GM12801 (cell line): Measurements from ENCODE around the gene KAT2A.

Source experiments
- TF ChIP-seq, protein P1 (sequence below): IDR thresholded peaks from one replicate; pipeline ENCODE4 v1.5.1; 2011; ENCODE audit warnings: control low read depth; ENCODE audit not compliant: insufficient read length; ENCODE audit errors: extremely low read depth

The KAT2A gene

DNA sequence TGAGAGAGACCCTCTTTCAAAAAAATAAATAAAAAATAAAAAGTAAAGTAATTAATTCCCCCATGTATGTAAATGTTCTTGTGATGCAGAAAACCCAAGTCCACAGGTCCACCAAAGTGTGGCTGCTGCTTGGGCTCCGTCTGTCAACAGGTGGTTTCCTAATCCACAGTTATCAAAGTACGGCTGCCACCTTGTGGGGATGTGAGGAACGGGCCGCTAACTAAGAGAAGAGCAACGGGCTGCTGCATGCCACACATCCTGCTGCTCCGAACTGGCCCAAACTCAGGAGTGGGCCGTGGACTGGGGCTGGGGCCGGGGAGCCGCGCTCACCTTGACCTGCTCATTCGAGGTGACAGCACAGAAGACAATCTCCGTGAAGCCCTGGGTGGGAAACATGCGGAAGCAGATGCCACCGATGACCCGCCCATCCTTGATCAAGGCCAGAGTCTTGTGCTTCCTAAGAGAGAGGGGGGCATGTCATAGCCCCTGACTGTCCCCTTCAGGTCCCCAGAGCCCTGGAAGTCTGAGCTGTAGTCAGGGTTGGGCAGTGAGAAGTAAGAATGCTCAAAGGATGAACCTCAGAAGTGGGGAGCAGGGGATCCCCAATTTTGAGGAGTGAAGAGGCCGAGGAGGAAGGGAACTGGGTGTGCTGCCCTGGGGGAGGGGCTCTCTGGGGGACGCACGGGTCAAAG, 4.3 kb downstream of the KAT2A start:
- TF ChIP-seq, protein P1, sequence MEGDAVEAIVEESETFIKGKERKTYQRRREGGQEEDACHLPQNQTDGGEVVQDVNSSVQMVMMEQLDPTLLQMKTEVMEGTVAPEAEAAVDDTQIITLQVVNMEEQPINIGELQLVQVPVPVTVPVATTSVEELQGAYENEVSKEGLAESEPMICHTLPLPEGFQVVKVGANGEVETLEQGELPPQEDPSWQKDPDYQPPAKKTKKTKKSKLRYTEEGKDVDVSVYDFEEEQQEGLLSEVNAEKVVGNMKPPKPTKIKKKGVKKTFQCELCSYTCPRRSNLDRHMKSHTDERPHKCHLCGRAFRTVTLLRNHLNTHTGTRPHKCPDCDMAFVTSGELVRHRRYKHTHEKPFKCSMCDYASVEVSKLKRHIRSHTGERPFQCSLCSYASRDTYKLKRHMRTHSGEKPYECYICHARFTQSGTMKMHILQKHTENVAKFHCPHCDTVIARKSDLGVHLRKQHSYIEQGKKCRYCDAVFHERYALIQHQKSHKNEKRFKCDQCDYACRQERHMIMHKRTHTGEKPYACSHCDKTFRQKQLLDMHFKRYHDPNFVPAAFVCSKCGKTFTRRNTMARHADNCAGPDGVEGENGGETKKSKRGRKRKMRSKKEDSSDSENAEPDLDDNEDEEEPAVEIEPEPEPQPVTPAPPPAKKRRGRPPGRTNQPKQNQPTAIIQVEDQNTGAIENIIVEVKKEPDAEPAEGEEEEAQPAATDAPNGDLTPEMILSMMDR: no peak

DNA sequence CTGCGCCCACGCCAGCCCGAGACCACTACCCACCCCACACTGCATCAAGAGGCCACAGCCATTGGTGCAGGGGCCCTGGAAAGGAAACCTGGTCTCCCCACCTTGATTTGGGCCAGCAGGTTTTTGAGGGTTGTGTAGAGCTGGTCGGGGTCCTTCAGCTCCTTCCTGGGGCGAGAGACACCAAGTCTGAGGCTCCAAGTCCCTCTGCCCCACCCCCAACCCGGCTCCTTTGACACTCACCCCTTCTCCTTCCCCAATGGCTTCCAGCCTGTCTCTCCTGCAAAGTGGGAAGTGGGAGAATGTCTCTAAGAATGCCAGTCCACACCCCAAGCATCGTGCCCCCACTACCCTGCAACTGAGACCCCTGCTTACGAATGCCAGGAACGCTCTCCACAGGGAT, 7.0 kb downstream of the KAT2A start:
- TF ChIP-seq, protein P1: no peak

DNA sequence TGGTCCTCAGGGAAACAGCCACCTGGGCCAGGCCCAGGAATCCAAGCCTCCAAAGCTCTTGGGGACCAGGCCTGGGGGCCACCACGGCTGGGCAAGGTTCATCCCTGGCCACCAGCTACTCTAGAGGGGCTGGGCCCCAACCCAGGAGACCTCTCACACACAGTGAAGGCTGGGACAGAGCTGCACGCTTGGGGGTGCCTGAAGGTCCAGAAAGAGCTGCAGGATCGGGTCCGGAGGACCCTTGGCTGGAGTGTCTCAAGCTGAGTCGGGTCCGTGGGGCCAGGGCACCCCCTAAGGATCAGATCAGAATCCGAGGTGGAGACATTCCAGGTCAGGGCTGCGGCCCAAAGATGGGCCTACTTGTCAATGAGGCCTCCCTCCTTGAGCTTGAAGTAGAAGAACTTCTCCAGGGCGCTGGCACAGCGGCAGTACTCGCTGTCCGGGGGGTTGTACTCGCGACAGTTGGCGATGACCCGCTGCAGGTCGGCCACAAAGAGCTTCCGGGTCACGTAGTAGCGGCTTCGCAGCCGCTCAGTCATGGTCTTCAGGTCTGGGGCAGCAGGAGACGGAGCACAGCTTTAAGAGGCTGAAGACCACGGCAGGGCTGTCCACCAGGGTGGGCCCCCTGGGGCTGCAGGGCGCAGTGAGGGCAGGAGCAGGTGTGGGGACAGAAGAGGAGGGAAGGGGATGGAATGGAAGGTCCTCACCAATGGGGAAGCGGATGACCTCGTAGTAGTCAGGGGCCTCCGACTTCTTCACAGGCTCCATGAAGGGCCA, 7.7 kb downstream of the KAT2A start:
- TF ChIP-seq, protein P1: no peak

DNA sequence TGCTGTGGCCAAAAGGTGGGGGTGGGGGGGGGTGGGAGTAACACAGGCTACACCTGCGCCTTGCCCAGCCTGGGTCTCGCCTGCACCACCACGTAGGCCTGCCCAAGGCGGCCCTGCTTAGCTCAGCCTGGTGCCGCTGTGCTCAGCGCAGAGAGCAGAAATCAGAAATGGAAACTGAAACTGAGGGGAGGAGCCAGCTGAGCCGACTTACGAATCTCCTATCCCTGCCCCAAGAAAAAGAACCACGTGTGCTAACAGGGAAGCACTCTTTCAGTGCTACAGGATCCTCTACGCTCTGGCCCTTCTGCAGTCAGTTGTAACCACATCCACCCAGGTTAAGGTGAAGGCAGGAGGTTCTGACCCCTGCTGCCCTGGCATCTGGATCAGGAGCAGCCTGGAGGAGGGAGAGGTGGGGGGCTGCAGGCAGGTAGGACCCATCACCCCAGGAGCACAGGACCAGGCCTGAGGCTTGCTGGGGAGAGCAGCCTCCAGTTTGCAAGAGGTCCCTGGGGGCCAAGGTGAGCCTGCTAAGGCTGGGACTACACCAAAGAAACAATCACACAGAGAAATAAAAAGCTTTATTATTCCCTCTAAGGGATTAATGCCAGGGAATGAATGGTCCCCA, 8.5 kb downstream of the KAT2A start, which contains the start of gene DHX58:
Gene DHX58, minus strand, starts transcription at position 163 of the 625 bp plus-strand sequence. CDS start 822 bp downstream, outside the sequence.
- TF ChIP-seq, protein P1: no peak

DNA sequence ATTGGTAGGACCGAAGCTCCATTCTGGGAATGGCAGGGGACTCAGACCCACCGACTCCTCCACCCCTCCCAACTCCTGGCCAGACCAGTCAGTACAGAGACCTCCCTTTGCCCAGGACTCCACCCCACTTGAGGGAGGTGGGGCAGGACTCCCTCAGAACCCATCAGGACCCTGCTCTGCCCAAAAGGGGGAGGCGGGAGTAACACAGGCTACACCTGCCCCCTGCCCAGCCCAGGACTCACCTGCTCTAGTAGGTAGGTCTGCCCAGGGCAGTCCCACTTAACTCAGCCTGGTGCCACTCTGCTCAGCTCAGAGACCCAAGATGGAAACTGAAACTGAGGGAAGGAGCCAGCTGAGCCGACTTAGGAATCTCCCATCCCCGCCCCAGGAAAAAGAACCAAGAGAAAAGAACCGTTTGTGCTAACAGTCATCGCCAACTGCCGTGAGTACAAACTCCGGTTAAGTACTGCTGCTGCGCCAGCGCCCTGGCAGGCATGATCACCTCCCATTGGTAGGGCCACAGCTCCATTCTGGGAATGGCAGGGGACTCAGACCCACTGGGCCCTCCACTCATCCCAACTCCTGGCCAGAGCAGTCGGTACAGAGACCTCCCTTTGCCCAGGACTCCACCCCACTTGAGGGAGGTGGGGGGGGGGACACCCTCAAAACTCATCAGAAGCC, 9.2 kb downstream of the KAT2A start:
- TF ChIP-seq, protein P1: no peak

DNA sequence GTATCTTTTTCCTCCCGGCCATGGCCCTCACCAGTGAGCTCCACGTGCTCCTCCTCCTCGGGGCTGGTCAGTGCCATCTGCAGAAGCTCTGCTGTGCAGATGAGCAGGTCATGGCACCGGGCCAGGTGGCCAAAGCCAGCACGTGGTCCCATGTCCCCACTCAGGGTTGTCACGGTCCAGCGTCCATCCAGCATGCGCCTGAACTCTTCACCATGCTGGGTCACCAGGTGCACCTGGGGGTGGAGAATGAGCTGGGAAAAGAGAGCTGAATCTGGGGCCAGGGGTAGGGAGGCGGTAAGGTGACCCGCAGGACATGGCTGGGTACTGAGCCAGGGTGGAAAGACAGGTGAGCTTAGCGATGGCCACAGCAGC, 9.9 kb downstream of the KAT2A start:
- TF ChIP-seq, protein P1: no peak
